HG03432 (cell line): Measurements from ENCODE around the gene CDC5L.

ENCODE experiments used
- ATAC-seq: cut with Tn5 transposase; IDR thresholded peaks from one replicate; pipeline ENCODE4 v1.9.1; 2021; ENCODE audit warnings: mild to moderate bottlenecking, moderate library complexity; ENCODE audit not compliant: unreplicated experiment

The CDC5L gene

GRCh38 chr6:44373051-44373450, 14.5 kb upstream of the CDC5L start:
- ATAC-seq = no peak

GRCh38 chr6:44373787-44374186, 13.7 kb upstream of the CDC5L start:
- ATAC-seq = no peak

GRCh38 chr6:44375071-44375470, 12.4 kb upstream of the CDC5L start:
- ATAC-seq = no peak

GRCh38 chr6:44377484-44377883, 10.0 kb upstream of the CDC5L start:
- no peak for ATAC-seq

GRCh38 chr6:44377971-44378370, 9.5 kb upstream of the CDC5L start:
- no peak for ATAC-seq

GRCh38 chr6:44381739-44382138, 5.8 kb upstream of the CDC5L start:
- ATAC-seq = no peak

GRCh38 chr6:44386364-44386928, 1.1 kb upstream of the CDC5L start:
- no peak for ATAC-seq

GRCh38 chr6:44386929-44387345, 569 bp upstream of the CDC5L start:
- peak; percentile 6 for ATAC-seq

GRCh38 chr6:44388135-44388487, 605 bp downstream of the CDC5L start:
- ATAC-seq = no peak

GRCh38 chr6:44388887-44389286, 1.4 kb downstream of the CDC5L start:
- ATAC-seq = no peak

- ATAC-seq = no peak
These were observed 2.7 kb downstream of the CDC5L start for GRCh38 chr6:44390158-44390683.

GRCh38 chr6:44395501-44395900, 8.0 kb downstream of the CDC5L start:
- no peak for ATAC-seq

GRCh38 chr6:44396968-44397367, 9.5 kb downstream of the CDC5L start:
- no peak for ATAC-seq

GRCh38 chr6:44397424-44398164, 10.1 kb downstream of the CDC5L start:
- no peak for ATAC-seq

GRCh38 chr6:44399991-44400390, 12.5 kb downstream of the CDC5L start:
- no peak for ATAC-seq

- no peak for ATAC-seq
These were observed 13.1 kb downstream of the CDC5L start for GRCh38 chr6:44400572-44400971.

GRCh38 chr6:44401138-44401537, 13.6 kb downstream of the CDC5L start:
- no peak for ATAC-seq

- ATAC-seq = no peak
These were observed 16.7 kb downstream of the CDC5L start for GRCh38 chr6:44404022-44404714.

GRCh38 chr6:44404715-44405099, 17.2 kb downstream of the CDC5L start:
- no peak for ATAC-seq

- ATAC-seq = no peak
These were observed 20.6 kb downstream of the CDC5L start for GRCh38 chr6:44407951-44408670.

- no peak for ATAC-seq
These were observed 21.8 kb downstream of the CDC5L start for GRCh38 chr6:44409207-44409794.
